HCT116 (cell line): ENCODE results near the gene CCDC24. TPM values are rescaled to one million over a fixed set of nuclear protein-coding genes. Genes with fewer than 3 reads are reported as not detected.

Experiments
- ATAC-seq: fragments of 200-7000 bp; cut with Tn5 transposase; 2 replicates; pipeline ENCODE4 v1.9.1; 2020; ENCODE audit warnings: mild to moderate bottlenecking, moderate library complexity
- BruUV-seq: library from RNA; stranded (reverse); fragments of 400-500 nt; replicated peaks from 2 replicates; lab custom pipeline; 2021; lab: Mats Ljungman, UMichigan
- CTCF ChIA-PET: fragments of 300-600 bp; sonication (Branson Sonifier 250); formaldehyde crosslinking; loops from one replicate; lab custom pipeline; 2021; ENCODE audit warnings: antibody characterized with exemption; lab: Charles Lee
- POLR2A ChIA-PET: fragments of 300-600, 350-600 bp; sonication (Branson Sonifier 250); formaldehyde crosslinking; loops from one replicate; lab custom pipeline; 2021; ENCODE audit warnings: antibody characterized with exemption; lab: Charles Lee
- RAD21 ChIA-PET, 2 experiments: fragments of 300-600 bp; sonication (Branson Sonifier 250); formaldehyde crosslinking; loops; one replicate each; lab custom pipeline; 2023; ENCODE audit warnings: low total read pairs in 2 of 2; ENCODE audit not compliant: uncharacterized antibody in 2 of 2, unreplicated experiment in 2 of 2, low non-redundant PET in 1 of 2; lab: Charles Lee
- DNase-seq: peaks from one replicate; pipeline ENCODE4 v3.0.0-alpha.2; 2010; ENCODE audit warnings: low read depth, low spot score
- H2AFZ ChIP-seq: fragments of 200-600 bp; shearing (Covaris generic), sonication (generic); 2 replicates; pipeline ENCODE4 v1.6.1; 2017; ENCODE audit warnings: low read depth, mixed run types, mixed read lengths, antibody characterized with exemption, low read length; ENCODE audit not compliant: poor library complexity, severe bottlenecking
- H3K27ac ChIP-seq: 2 replicates; pipeline ENCODE4 v1.5.1; 2012; ENCODE audit warnings: low read depth, low read length
- H3K27me3 ChIP-seq: fragments of 200-600 bp; sonication (generic); 2 replicates; pipeline ENCODE4 v1.6.1; 2016; ENCODE audit warnings: mixed run types, low read length, mixed read lengths; ENCODE audit not compliant: insufficient read depth
- H3K36me3 ChIP-seq, 2 experiments: fragments of 200-500 bp in 1 of 2; fragments of 200-600 bp in 1 of 2; sonication (Bioruptor generic) in 1 of 2; sonication (generic) in 1 of 2; 2 replicates each; pipeline versions ENCODE4 v1.5.1 to v1.6.1; 2014 to 2016; ENCODE audit warnings: low read length in 2 of 2, inconsistent platforms in 1 of 2, mixed read lengths in 1 of 2, mixed run types in 1 of 2; ENCODE audit not compliant: insufficient read depth in 2 of 2, control insufficient read depth in 1 of 2
- H3K4me1 ChIP-seq, 2 experiments: fragments of 200-600 bp in 1 of 2; sonication (generic) in 1 of 2; 2 replicates each; pipeline versions ENCODE4 v1.5.1 to v1.6.1; 2012 to 2017; ENCODE audit warnings: low read length in 2 of 2, inconsistent platforms in 1 of 2, mild to moderate bottlenecking in 1 of 2, mixed read lengths in 1 of 2, mixed run types in 1 of 2, moderate library complexity in 1 of 2; ENCODE audit not compliant: insufficient read depth in 2 of 2, control insufficient read depth in 1 of 2
- H3K4me2 ChIP-seq: fragments of 200-600 bp; sonication (generic); 2 replicates; pipeline ENCODE4 v1.6.1; 2017; ENCODE audit warnings: mixed run types, low read length, mixed read lengths
- H3K4me3 ChIP-seq, 2 experiments: fragments of 200-600 bp in 1 of 2; sonication (generic) in 1 of 2; replicated peaks in 1 of 2; 2 replicates each; pipeline ENCODE4 v1.5.1; 2011 to 2016; ENCODE audit warnings: low read length in 2 of 2, control low read depth in 1 of 2, low read depth in 1 of 2, mild to moderate bottlenecking in 1 of 2, mixed read lengths in 1 of 2, mixed run types in 1 of 2
- H3K79me2 ChIP-seq: fragments of 200-600 bp; sonication (generic); 2 replicates; pipeline ENCODE4 v1.6.1; 2017; ENCODE audit warnings: mild to moderate bottlenecking, mixed run types, low read length, moderate library complexity, mixed read lengths; ENCODE audit not compliant: insufficient read depth
- H3K9ac ChIP-seq: fragments of 200-600 bp; sonication (generic); 2 replicates; pipeline ENCODE4 v1.6.1; 2016; ENCODE audit warnings: low read length, mixed read lengths
- H3K9me2 ChIP-seq: fragments of 200-600 bp; sonication (generic), shearing (Covaris generic); 2 replicates; pipeline ENCODE4 v1.6.1; 2017; ENCODE audit warnings: mixed run types, mild to moderate bottlenecking, moderate library complexity; ENCODE audit not compliant: insufficient read depth
- H3K9me3 ChIP-seq, 2 experiments: fragments of 200-500 bp in 1 of 2; fragments of 200-600 bp in 1 of 2; sonication (Bioruptor generic) in 1 of 2; sonication (generic) in 1 of 2; 2 replicates each; pipeline ENCODE4 v1.6.1; 2014 to 2017; ENCODE audit warnings: low read length in 2 of 2, mixed read lengths in 2 of 2, inconsistent platforms in 1 of 2, low read depth in 1 of 2, mild to moderate bottlenecking in 1 of 2, mixed run types in 1 of 2, moderate library complexity in 1 of 2; ENCODE audit not compliant: control insufficient read depth in 1 of 2, insufficient read depth in 1 of 2
- H4K20me1 ChIP-seq: fragments of 200-600 bp; sonication (generic), shearing (Covaris generic); 2 replicates; pipeline ENCODE4 v1.6.1; 2017; ENCODE audit warnings: mixed run types, mild to moderate bottlenecking, moderate library complexity; ENCODE audit not compliant: insufficient read depth
- CEBPB ChIP-seq: IDR thresholded peaks from 2 replicates; pipeline ENCODE4 v1.6.1; 2012; ENCODE audit warnings: low read depth
- EZH2 ChIP-seq: fragments of 200-600 bp; sonication (generic); IDR thresholded peaks from 2 replicates; pipeline ENCODE4 v1.6.1; 2017; ENCODE audit warnings: antibody characterized with exemption, mixed run types
- EZH2phosphoT487 ChIP-seq: fragments of 200-600 bp; IDR thresholded peaks from 2 replicates; pipeline ENCODE4 v1.6.1; 2018; ENCODE audit warnings: antibody characterized with exemption, borderline replicate concordance
- FOSL1 ChIP-seq: IDR thresholded peaks from 2 replicates; pipeline ENCODE4 v1.6.1; 2012; ENCODE audit warnings: low read depth
- JUND ChIP-seq: IDR thresholded peaks from 2 replicates; pipeline ENCODE4 v1.6.1; 2012
- MAX ChIP-seq: IDR thresholded peaks from 2 replicates; pipeline ENCODE4 v1.6.1; 2012
- REST ChIP-seq: IDR thresholded peaks from 2 replicates; pipeline ENCODE4 v1.6.1; 2012; ENCODE audit warnings: low read depth
- SRF ChIP-seq: IDR thresholded peaks from 2 replicates; pipeline ENCODE4 v1.6.1; 2012; ENCODE audit warnings: low read depth
- TCF7L2 ChIP-seq: IDR thresholded peaks from 2 replicates; pipeline ENCODE4 v1.7.0; 2011; ENCODE audit warnings: borderline replicate concordance, inconsistent platforms; ENCODE audit not compliant: insufficient read depth, insufficient read length; ENCODE audit errors: extremely low read depth
- ZNF274 ChIP-seq: fragments of 200-500 bp; sonication (Bioruptor generic); IDR thresholded peaks from 2 replicates; pipeline ENCODE4 v1.6.1; 2014; ENCODE audit warnings: mild to moderate bottlenecking, low read depth, low read length, inconsistent platforms
- intact Hi-C: fragments of 100-400 bp; cut with micrococcal nuclease; formaldehyde crosslinking; loops from 2 replicates; pipeline ENCODE4 v1.10.0; 2022
- total RNA-seq: library from RNA; stranded (reverse); gene quantifications from one replicate; pipeline ENCODE4 v1.2.1, GENCODE V29; 2021; ENCODE audit not compliant: unreplicated experiment

CCDC24 gene
- total RNA-seq, 1 experiment from 2014 or later, result 23.3 TPM

- H3K9me2 ChIP-seq, result no peaks in the 10 kb centered on the region
- H4K20me1 ChIP-seq, result no peaks in the 10 kb centered on the region
- no peak overlapping the region for H3K9ac ChIP-seq
- H3K79me2 ChIP-seq, result peaks cover 18% of the 10 kb centered on the region
- DNase-seq (no peak), ATAC-seq (no peak)
- ChIA-PET POLR2A (interaction anchor here (1.0 to 1.1 kb wide), 2 partner anchors 13 to 35 kb away, joined by 3 read pairs; no protein-coding TSS in a partner anchor), RAD21 (interaction anchor here in 1 of 2 experiments (1.0 kb wide), 1 partner anchor 22 kb away, joined by 3 read pairs; the partner anchor contains the start of gene CCDC24), CTCF (interaction anchor here (1.2 kb wide), 1 partner anchor 206 kb away, joined by 4 read pairs; no protein-coding TSS in a partner anchor)
- no peak overlapping the region for H3K27ac ChIP-seq
- H3K4me1 ChIP-seq, result peaks cover 10 to 28% of the 10 kb centered on the region in 2 experiments
- H3K36me3 ChIP-seq, result peaks cover 9 to 29% of the 10 kb centered on the region in 2 experiments; a peak in 3 of 4 replicates
- H3K9me3 ChIP-seq, result no peaks in the 10 kb centered on the region
- H3K4me2 ChIP-seq, result peak overlapping the region; percentile 93
- no peak for TF ChIP-seq REST
- no peak for TF ChIP-seq EZH2phosphoT487
- no peak for TF ChIP-seq FOSL1
- TF ChIP-seq EZH2, result no peak
- no peak for TF ChIP-seq SRF
- TF ChIP-seq CEBPB, result no peak
- TF ChIP-seq TCF7L2, result no peak
- TF ChIP-seq JUND, result no peak
- TF ChIP-seq MAX, result no peak
- no peak for TF ChIP-seq ZNF274
- BruUV-seq, result no TSS peak
- H3K4me3 ChIP-seq, result peak overlapping the region; percentile 15 to 99
- H2AFZ ChIP-seq, result no peak overlapping the region
- no peaks in the 10 kb centered on the region for H3K27me3 ChIP-seq
- intact Hi-C loops, result no loop called here
These were observed 22.0 kb upstream of the CCDC24 start for GRCh38 chr1:43969416-43969745.
